ENCODE measurements around the gene NAIF1. TPM values are rescaled to one million over a fixed set of nuclear protein-coding genes. Genes with fewer than 3 reads are reported as not detected.

NAIF1 gene
- total and polyA plus RNA-seq, 2 donors (not counting 3 experiments of a cell fraction or from before 2014, with no cell fraction given): 8.2 to 10.1 TPM

GRCh38 chr9:128106940-128107467, 39.9 kb upstream of the NAIF1 start:
- intact Hi-C loops (cut with micrococcal nuclease): no loop called here
- ChIA-PET CTCF (interaction anchor here (0.9 to 2.9 kb wide), 2 partner anchors 11 to 18 kb away, joined by 3 to 20 read pairs; no protein-coding TSS in a partner anchor), POLR2A (no interaction called here)
- TF ChIP-seq JUN (IDR thresholded peaks at IDR 0.05; ENCODE audit: borderline replicate concordance, insufficient read depth, insufficient read length, low read depth): no peak
- no peak for TF ChIP-seq POLR2A (IDR thresholded peaks at IDR 0.05; ENCODE audit: low read depth, low read length)
- no peak for TF ChIP-seq CTCF (IDR thresholded peaks at IDR 0.05; ENCODE audit: extremely low read depth in 1 of 2, insufficient read depth in 1 of 2, low read depth in 1 of 2, low read length in 2 of 2)
- TF ChIP-seq FOS (IDR thresholded peaks at IDR 0.05; ENCODE audit: borderline replicate concordance, insufficient read depth, low read length): no peak
- no peak for TF ChIP-seq MYC (IDR thresholded peaks at IDR 0.05; ENCODE audit: low read depth, low read length)
- no peak for TF ChIP-seq GATA2 (IDR thresholded peaks at IDR 0.05; ENCODE audit: insufficient read depth, insufficient read length, low read depth, low read length)
- TF ChIP-seq, protein P1, sequence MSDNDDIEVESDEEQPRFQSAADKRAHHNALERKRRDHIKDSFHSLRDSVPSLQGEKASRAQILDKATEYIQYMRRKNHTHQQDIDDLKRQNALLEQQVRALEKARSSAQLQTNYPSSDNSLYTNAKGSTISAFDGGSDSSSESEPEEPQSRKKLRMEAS (IDR thresholded peaks at IDR 0.05; ENCODE audit: insufficient read depth, insufficient read length): no peak
- TF ChIP-seq POLR2AphosphoS5 (IDR thresholded peaks at IDR 0.05; ENCODE audit: insufficient read depth, low read depth, low read length): no peak
- TF ChIP-seq EZH2 (IDR thresholded peaks at IDR 0.05; ENCODE audit: borderline replicate concordance, low read depth, low read length, severe bottlenecking): no peak
- no peaks in the 10 kb centered on the region for H3K9me3 ChIP-seq (replicated peaks; ENCODE audit: control insufficient read depth, insufficient read depth, low read length)
- H3K9ac ChIP-seq (replicated peaks; ENCODE audit: extremely low read depth, insufficient read depth, low read length): no peak overlapping the region
- peaks cover 15 to 49% of the 10 kb centered on the region in 2 experiments for H3K36me3 ChIP-seq (ENCODE audit: control insufficient read depth in 2 of 2, extremely low read depth in 1 of 2, insufficient read depth in 2 of 2, low read length in 2 of 2)
- H4K20me1 ChIP-seq (replicated peaks; ENCODE audit: control insufficient read depth, extremely low read depth, insufficient read depth, low read length): no peaks in the 10 kb centered on the region
- H3K27me3 ChIP-seq (ENCODE audit: control insufficient read depth in 2 of 2, insufficient read depth in 2 of 2, low read length in 2 of 2): no peaks in the 10 kb centered on the region
- no peaks in the 10 kb centered on the region for H3K9me1 ChIP-seq (replicated peaks; ENCODE audit: control insufficient read depth, extremely low read depth, insufficient read depth, low read length)
- H3K79me2 ChIP-seq (ENCODE audit: control insufficient read depth, insufficient read depth, low read length): no peaks in the 10 kb centered on the region
- no peak for FAIRE-seq
- no peak overlapping the region for H3K27ac ChIP-seq (ENCODE audit: insufficient read depth, low read depth, low read length)
- dilution Hi-C loops (cut with MboI; ENCODE audit: extremely low pct_ligation_motif_present, low sequenced_read_pairs): no loop called here
- no peaks in the 10 kb centered on the region for H3K4me1 ChIP-seq (ENCODE audit: control insufficient read depth, extremely low read depth, insufficient read depth, low read length)
- no peak overlapping the region for H3K4me2 ChIP-seq (ENCODE audit: insufficient read depth, low read length)
- no peak overlapping the region for H2AFZ ChIP-seq (ENCODE audit: low read depth, low read length)
- no peak overlapping the region for H3K4me3 ChIP-seq (replicated peaks in 1 of 3; ENCODE audit: insufficient read depth in 1 of 3, low read depth in 1 of 3, low read length in 3 of 3)
- BruUV-seq (replicated peaks): no TSS peak
- DNase-seq (ENCODE audit: low read depth, low spot score): no peak

Measured in endothelial cell of umbilical vein (primary cell).